Testis (tissue), 2 donors: ENCODE measurements around the gene PRKN.

Experiments
- CTCF ChIP-seq, 3 experiments: fragments of 450-650 bp in 2 of 3; fragments of 200-600 bp in 1 of 3; sonication (generic) in 1 of 3; IDR thresholded peaks; one replicate each; pipeline ENCODE4 v1.5.1; 2016 to 2019; ENCODE audit warnings: antibody characterized with exemption in 3 of 3, mild to moderate bottlenecking in 2 of 3, moderate library complexity in 1 of 3
- POLR2A ChIP-seq: fragments of 450-650 bp; IDR thresholded peaks from one replicate; pipeline ENCODE4 v1.6.1; 2017; ENCODE audit warnings: antibody characterized with exemption, mild to moderate bottlenecking, moderate library complexity

DNA sequence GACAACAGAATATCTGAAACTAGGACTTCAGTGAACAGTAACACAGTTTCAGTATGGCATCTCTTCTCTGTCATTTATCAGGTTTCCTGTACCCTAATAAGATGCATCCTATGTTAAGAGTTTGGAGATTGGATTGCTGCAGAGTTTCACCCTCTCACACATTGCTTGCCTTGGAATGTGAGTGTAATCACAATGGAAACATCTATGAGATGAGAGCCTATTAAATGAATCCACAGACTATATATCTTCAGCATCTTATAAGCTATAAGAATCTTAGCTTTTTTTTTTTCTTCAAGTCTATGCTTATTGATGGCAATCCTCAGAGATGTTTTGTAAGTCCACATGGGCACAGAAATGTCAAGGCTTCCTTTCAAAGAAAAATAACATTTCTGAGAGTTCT is 292.5 kb downstream of the PRKN start:
- TF ChIP-seq CTCF (IDR thresholded peaks at IDR 0.05), result no peak
- TF ChIP-seq POLR2A, result no peak
